ENCODE results near the gene HERC5.
"Not testable (repeated sequence)": the region's sequence is repeated elsewhere in the genome, so short reads cannot be mapped to it uniquely, and the experiment has no call there.

The HERC5 gene

GRCh38 chr4:88440146-88440545 is 16.8 kb upstream of the HERC5 start:
- H3K27ac ChIP-seq = no peak overlapping the region
- TF ChIP-seq, protein P1, sequence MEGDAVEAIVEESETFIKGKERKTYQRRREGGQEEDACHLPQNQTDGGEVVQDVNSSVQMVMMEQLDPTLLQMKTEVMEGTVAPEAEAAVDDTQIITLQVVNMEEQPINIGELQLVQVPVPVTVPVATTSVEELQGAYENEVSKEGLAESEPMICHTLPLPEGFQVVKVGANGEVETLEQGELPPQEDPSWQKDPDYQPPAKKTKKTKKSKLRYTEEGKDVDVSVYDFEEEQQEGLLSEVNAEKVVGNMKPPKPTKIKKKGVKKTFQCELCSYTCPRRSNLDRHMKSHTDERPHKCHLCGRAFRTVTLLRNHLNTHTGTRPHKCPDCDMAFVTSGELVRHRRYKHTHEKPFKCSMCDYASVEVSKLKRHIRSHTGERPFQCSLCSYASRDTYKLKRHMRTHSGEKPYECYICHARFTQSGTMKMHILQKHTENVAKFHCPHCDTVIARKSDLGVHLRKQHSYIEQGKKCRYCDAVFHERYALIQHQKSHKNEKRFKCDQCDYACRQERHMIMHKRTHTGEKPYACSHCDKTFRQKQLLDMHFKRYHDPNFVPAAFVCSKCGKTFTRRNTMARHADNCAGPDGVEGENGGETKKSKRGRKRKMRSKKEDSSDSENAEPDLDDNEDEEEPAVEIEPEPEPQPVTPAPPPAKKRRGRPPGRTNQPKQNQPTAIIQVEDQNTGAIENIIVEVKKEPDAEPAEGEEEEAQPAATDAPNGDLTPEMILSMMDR (conservative IDR thresholded peaks at IDR 0.05) = no peak

- no peak overlapping the region for H3K27ac ChIP-seq
- TF ChIP-seq, protein P1 (conservative IDR thresholded peaks at IDR 0.05) = no peak
Measured at GRCh38 chr4:88441696-88442095, 15.2 kb upstream of the HERC5 start.

- TF ChIP-seq, protein P1 (conservative IDR thresholded peaks at IDR 0.05) = no peak
- no peak overlapping the region for H3K27ac ChIP-seq
Measured at GRCh38 chr4:88442689-88443191, 14.2 kb upstream of the HERC5 start.

DNA sequence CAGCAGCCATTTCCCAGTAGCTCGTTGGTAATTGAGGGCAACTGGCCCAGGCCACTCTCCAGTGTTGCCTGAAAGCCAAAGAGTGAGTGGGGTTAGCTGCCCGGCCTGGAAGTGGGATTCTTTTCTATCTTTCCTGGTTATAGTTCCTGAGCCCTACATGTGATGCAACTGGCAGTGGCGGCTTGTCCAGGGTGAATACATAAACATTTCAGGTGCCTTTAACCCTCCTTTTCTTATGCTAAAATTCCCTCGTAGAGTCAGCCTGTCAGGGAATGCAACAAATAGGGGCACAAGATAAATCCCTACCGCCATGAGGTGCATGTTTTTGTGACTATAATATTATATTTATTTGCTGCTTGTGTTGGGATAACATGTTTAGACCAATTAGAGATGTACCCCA is 13.4 kb upstream of the HERC5 start:
- TF ChIP-seq, protein P1 (conservative IDR thresholded peaks at IDR 0.05) = no peak
- H3K27ac ChIP-seq = no peak overlapping the region

DNA sequence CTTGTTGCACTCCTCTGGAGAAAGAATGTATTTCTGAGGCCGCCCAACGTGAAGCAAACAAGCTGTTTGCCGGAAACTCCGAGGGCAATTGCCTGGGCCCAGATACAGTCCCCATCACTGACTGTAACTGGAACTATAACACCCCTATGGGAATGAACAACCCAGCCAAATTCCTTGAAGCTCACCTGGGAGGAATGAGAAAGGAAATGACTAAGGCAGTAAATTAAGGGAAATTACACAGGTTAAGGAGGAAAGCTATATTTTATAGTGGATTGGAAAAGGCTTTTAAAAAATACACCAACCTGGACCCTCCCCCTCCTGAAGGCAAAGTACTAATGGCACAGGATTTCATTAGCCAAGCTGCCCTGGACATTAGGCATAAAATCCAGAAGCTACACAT is 11.7 kb upstream of the HERC5 start:
- H3K27ac ChIP-seq = no peak overlapping the region
- TF ChIP-seq, protein P1 (conservative IDR thresholded peaks at IDR 0.05) = no peak

GRCh38 chr4:88446124-88446523 is 10.8 kb upstream of the HERC5 start:
- no peak overlapping the region for H3K27ac ChIP-seq
- TF ChIP-seq, protein P1 (conservative IDR thresholded peaks at IDR 0.05) = no peak

GRCh38 chr4:88447371-88448095 is 9.4 kb upstream of the HERC5 start:
- no peak overlapping the region for H3K27ac ChIP-seq
- TF ChIP-seq, protein P1 (conservative IDR thresholded peaks at IDR 0.05) = no peak

DNA sequence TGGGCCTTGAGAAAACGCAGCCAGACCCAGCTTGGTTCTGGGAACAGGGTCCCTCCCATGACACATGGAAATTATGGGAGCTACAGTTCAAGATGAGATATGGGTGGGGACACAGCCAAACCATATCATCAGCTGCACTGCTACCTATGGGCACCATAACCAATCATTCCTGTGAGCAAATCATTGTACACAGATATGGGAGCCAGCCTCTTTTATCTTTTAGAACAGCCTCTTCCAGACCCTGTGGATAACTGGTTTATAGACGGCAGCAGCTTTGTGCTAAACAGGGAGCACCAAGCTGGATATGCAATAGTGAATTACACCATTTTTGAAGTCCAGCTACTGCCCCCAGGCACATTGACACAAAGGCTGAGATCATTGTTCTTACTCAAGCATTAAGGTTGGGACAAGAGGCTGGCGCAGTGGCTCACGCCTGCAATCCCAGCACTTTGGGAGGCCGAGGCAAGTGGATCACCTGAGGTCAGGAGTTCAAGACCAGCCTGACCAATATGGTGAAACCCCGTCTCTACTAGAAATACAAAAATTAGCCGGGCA is 8.6 kb upstream of the HERC5 start:
- not testable (repeated sequence) for H3K27ac ChIP-seq
